AG08395 (cell line): ENCODE results near the gene IL1RL1.

ENCODE experiments used
- DNase-seq: peaks from one replicate; pipeline ENCODE4 v3.0.0; 2012; ENCODE audit warnings: mixed read lengths, low spot score

The IL1RL1 gene

GRCh38 chr2:102310964-102311640 is at the start of gene IL1RL1:
Gene IL1RL1 (plus strand): TSS chr2:102311563. CDS start chr2:102338265, 26,702 bp downstream.
- DNase-seq: no peak

- DNase-seq: no peak
Measured at GRCh38 chr2:102262216-102263129, 48.9 kb upstream of the IL1RL1 start.

- no peak for DNase-seq
Measured at GRCh38 chr2:102264952-102265351, 46.4 kb upstream of the IL1RL1 start.

- peak; percentile 22 for DNase-seq
Measured at GRCh38 chr2:102266204-102266603, 45.2 kb upstream of the IL1RL1 start.

- DNase-seq: no peak
Measured at GRCh38 chr2:102267774-102268173, 43.6 kb upstream of the IL1RL1 start.

GRCh38 chr2:102268510-102269199 is 42.7 kb upstream of the IL1RL1 start:
- DNase-seq: peak; percentile 77

- no peak for DNase-seq
Measured at GRCh38 chr2:102269200-102269524, 42.2 kb upstream of the IL1RL1 start.

- DNase-seq: no peak
Measured at GRCh38 chr2:102271844-102272243, 39.5 kb upstream of the IL1RL1 start.

- no peak for DNase-seq
Measured at GRCh38 chr2:102273619-102274211, 37.6 kb upstream of the IL1RL1 start.

GRCh38 chr2:102276549-102277201 is 34.7 kb upstream of the IL1RL1 start:
- no peak for DNase-seq

GRCh38 chr2:102277202-102277700 is 34.1 kb upstream of the IL1RL1 start:
- no peak for DNase-seq

- DNase-seq: no peak
Measured at GRCh38 chr2:102278720-102279390, 32.5 kb upstream of the IL1RL1 start.

GRCh38 chr2:102279391-102279735 is 32.0 kb upstream of the IL1RL1 start:
- no peak for DNase-seq

- DNase-seq: no peak
Measured at GRCh38 chr2:102282678-102283091, 28.7 kb upstream of the IL1RL1 start.

- no peak for DNase-seq
Measured at GRCh38 chr2:102283996-102284395, 27.4 kb upstream of the IL1RL1 start.

- no peak for DNase-seq
Measured at GRCh38 chr2:102284611-102285010, 26.8 kb upstream of the IL1RL1 start.

- DNase-seq: no peak
Measured at GRCh38 chr2:102285368-102285767, 26.0 kb upstream of the IL1RL1 start.

- no peak for DNase-seq
Measured at GRCh38 chr2:102286041-102286440, 25.3 kb upstream of the IL1RL1 start.

GRCh38 chr2:102289129-102289528 is 22.2 kb upstream of the IL1RL1 start:
- no peak for DNase-seq

GRCh38 chr2:102290594-102290993 is 20.8 kb upstream of the IL1RL1 start:
- no peak for DNase-seq
